Activated CD4-positive, alpha-beta T cell treated with anti-CD3 and anti-CD28 coated beads, Interleukin-2, amount 50 U/mL, for 16 hours (primary cell): ENCODE results near the gene TAPBP.
A peak's percentile ranks its signal among the peaks of the same experiment; 100 is the strongest.
"Not testable (repeated sequence)": the region's sequence is repeated elsewhere in the genome, so short reads cannot be mapped to it uniquely, and the experiment has no call there.

Experiments
- DNase-seq: peaks from one replicate; pipeline ENCODE4 v3.0.0-alpha.2; 2020

TAPBP gene

GRCh38 chr6:33295621-33296369, 18.1 kb downstream of the TAPBP start:
- no peak for DNase-seq

- DNase-seq: no peak
Measured at GRCh38 chr6:33294086-33294823, 19.6 kb downstream of the TAPBP start.

- DNase-seq: no peak
Measured at GRCh38 chr6:33292996-33293682, 20.7 kb downstream of the TAPBP start.

- DNase-seq: no peak
Measured at GRCh38 chr6:33290459-33290858, 23.4 kb downstream of the TAPBP start.

- no peak for DNase-seq
Measured at GRCh38 chr6:33289784-33290315, 24.0 kb downstream of the TAPBP start.

- DNase-seq: peak; percentile 90
Measured at GRCh38 chr6:33288921-33289783, 24.7 kb downstream of the TAPBP start, which contains the start of the genes PFDN6 and WDR46. TSS of gene PFDN6 (plus strand) at chr6:33289601. CDS start at chr6:33289857, 256 bp downstream. TSS of gene WDR46 (minus strand) at chr6:33289239. CDS start at chr6:33289170, 69 bp downstream.

GRCh38 chr6:33288141-33288920, 25.5 kb downstream of the TAPBP start:
- DNase-seq: no peak

GRCh38 chr6:33286946-33287914, 26.6 kb downstream of the TAPBP start:
- no peak for DNase-seq

- not testable (repeated sequence) for DNase-seq
Measured at GRCh38 chr6:33285214-33285613, 28.7 kb downstream of the TAPBP start.

- DNase-seq: no peak
Measured at GRCh38 chr6:33280539-33280938, 33.3 kb downstream of the TAPBP start.

GRCh38 chr6:33279971-33280511, 33.8 kb downstream of the TAPBP start:
- no peak for DNase-seq

- DNase-seq: no peak
Measured at GRCh38 chr6:33279257-33279695, 34.6 kb downstream of the TAPBP start.

- DNase-seq: no peak
Measured at GRCh38 chr6:33278810-33279209, 35.1 kb downstream of the TAPBP start.

- DNase-seq: no peak
Measured at GRCh38 chr6:33278392-33278741, 35.5 kb downstream of the TAPBP start.

- DNase-seq: no peak
Measured at GRCh38 chr6:33277663-33278391, 36.1 kb downstream of the TAPBP start.

- peak; percentile 87 for DNase-seq
Measured at GRCh38 chr6:33276864-33277662, 36.8 kb downstream of the TAPBP start, which contains the start of gene B3GALT4. TSS of gene B3GALT4 (plus strand) at chr6:33277123. CDS start at chr6:33277420, 297 bp downstream.

- DNase-seq: no peak
Measured at GRCh38 chr6:33276581-33276863, 37.4 kb downstream of the TAPBP start.
